Transverse colon (tissue), 3 donors: ENCODE results near the gene CGRRF1.

Experiments used
- CTCF ChIP-seq, 5 experiments: fragments of 200-600 bp in 3 of 5; fragments of 450-650 bp in 2 of 5; sonication (generic) in 3 of 5; IDR thresholded peaks; 1 replicate in 2 of 5; 2 replicates in 3 of 5; pipeline ENCODE4 v1.5.1; 2016 to 2017; ENCODE audit warnings: antibody characterized with exemption in 5 of 5, inconsistent platforms in 3 of 5, mild to moderate bottlenecking in 2 of 5, moderate library complexity in 1 of 5
- EP300 ChIP-seq: sonication (generic); formaldehyde crosslinking; IDR thresholded peaks from one replicate; pipeline ENCODE4 v1.6.1; 2017; ENCODE audit warnings: antibody characterized with exemption, low read depth

GRCh38 chr14:54555651-54556050 lies 45.9 kb downstream of the CGRRF1 start:
- TF ChIP-seq CTCF (IDR thresholded peaks at IDR 0.05): no peak
- no peak for TF ChIP-seq EP300
